HG02763 (cell line): ENCODE measurements around the gene PTPRN2.
"Not testable (repeated sequence)": the region's sequence is repeated elsewhere in the genome, so short reads cannot be mapped to it uniquely, and the experiment has no call there.

Experiments
- ATAC-seq: cut with Tn5 transposase; IDR thresholded peaks from one replicate; pipeline ENCODE4 v1.9.1; 2021; ENCODE audit warnings: mild to moderate bottlenecking, moderate library complexity; ENCODE audit not compliant: unreplicated experiment

Gene PTPRN2

GRCh38 chr7:158521795-158522194 lies 65.8 kb downstream of the PTPRN2 start:
- not testable (repeated sequence) for ATAC-seq

GRCh38 chr7:158520825-158521224 lies 66.8 kb downstream of the PTPRN2 start:
- no peak for ATAC-seq

GRCh38 chr7:158519633-158520174 lies 67.9 kb downstream of the PTPRN2 start:
- no peak for ATAC-seq

- ATAC-seq = no peak
These were observed 68.5 kb downstream of the PTPRN2 start for GRCh38 chr7:158518980-158519632.

GRCh38 chr7:158517571-158517970 lies 70.1 kb downstream of the PTPRN2 start:
- no peak for ATAC-seq

- no peak for ATAC-seq
These were observed 70.6 kb downstream of the PTPRN2 start for GRCh38 chr7:158517072-158517471.

GRCh38 chr7:158516524-158516923 lies 71.1 kb downstream of the PTPRN2 start:
- ATAC-seq = no peak

GRCh38 chr7:158512869-158513268 lies 74.8 kb downstream of the PTPRN2 start:
- ATAC-seq = no peak

- no peak for ATAC-seq
These were observed 75.6 kb downstream of the PTPRN2 start for GRCh38 chr7:158512042-158512441.

GRCh38 chr7:158508802-158509385 lies 78.7 kb downstream of the PTPRN2 start:
- ATAC-seq = no peak

GRCh38 chr7:158508321-158508720 lies 79.3 kb downstream of the PTPRN2 start:
- not testable (repeated sequence) for ATAC-seq

GRCh38 chr7:158507917-158508316 lies 79.7 kb downstream of the PTPRN2 start:
- ATAC-seq = no peak

- not testable (repeated sequence) for ATAC-seq
These were observed 80.4 kb downstream of the PTPRN2 start for GRCh38 chr7:158507175-158507574.

- ATAC-seq = no peak
These were observed 81.0 kb downstream of the PTPRN2 start for GRCh38 chr7:158506626-158507025.

- ATAC-seq = no peak
These were observed 81.9 kb downstream of the PTPRN2 start for GRCh38 chr7:158505683-158506082.

- no peak for ATAC-seq
These were observed 85.4 kb downstream of the PTPRN2 start for GRCh38 chr7:158502068-158502750.

GRCh38 chr7:158501393-158502067 lies 86.1 kb downstream of the PTPRN2 start:
- ATAC-seq = no peak

GRCh38 chr7:158500651-158501052 lies 87.0 kb downstream of the PTPRN2 start:
- ATAC-seq = no peak

GRCh38 chr7:158499082-158499455 lies 88.6 kb downstream of the PTPRN2 start:
- ATAC-seq = no peak

- ATAC-seq = no peak
These were observed 89.1 kb downstream of the PTPRN2 start for GRCh38 chr7:158498443-158499081.

GRCh38 chr7:158497627-158498026 lies 90.0 kb downstream of the PTPRN2 start:
- no peak for ATAC-seq
